Thyroid gland (tissue), 4 donors: ENCODE measurements around the gene ASB2. TPM values are rescaled to one million over a fixed set of nuclear protein-coding genes. Genes with fewer than 3 reads are reported as not detected.
A peak's percentile ranks its signal among the peaks of the same experiment; 100 is the strongest.

Experiments used
- DNase-seq, 2 donors: peaks; one replicate each; pipeline ENCODE4 v3.0.0-alpha.2; 2019
- H3K27ac ChIP-seq, 3 donors: fragments of 200-600 bp; sonication (generic); 1 replicate in 2 of 3; 2 replicates in 1 of 3; pipeline ENCODE4 v1.5.1; 2016 to 2019; ENCODE audit warnings: mild to moderate bottlenecking in 1 of 3, moderate library complexity in 1 of 3
- H3K27me3 ChIP-seq: fragments of 200-600 bp; sonication (generic); one replicate; pipeline ENCODE4 v1.5.1; 2019
- H3K36me3 ChIP-seq, 2 donors: fragments of 200-600 bp; sonication (generic); one replicate each; pipeline ENCODE4 v1.5.1; 2016 to 2019
- H3K4me1 ChIP-seq, 2 donors: fragments of 200-600 bp; sonication (generic); one replicate each; pipeline ENCODE4 v1.5.1; 2017 to 2019
- H3K4me3 ChIP-seq, 3 donors: fragments of 200-600 bp; sonication (generic); replicated peaks in 1 of 3; 1 replicate in 2 of 3; 2 replicates in 1 of 3; pipeline ENCODE4 v1.5.1; 2016; ENCODE audit warnings: mild to moderate bottlenecking in 1 of 3
- H3K9me3 ChIP-seq: fragments of 200-600 bp; sonication (generic); one replicate; pipeline ENCODE4 v1.5.1; 2017
- CTCF ChIP-seq, 6 experiments: fragments of 200-600 bp in 3 of 6; fragments of 450-650 bp in 3 of 6; sonication (generic) in 3 of 6; IDR thresholded peaks; one replicate each; pipeline ENCODE4 v1.5.1; 2016 to 2019; ENCODE audit warnings: antibody characterized with exemption in 6 of 6, mild to moderate bottlenecking in 2 of 6, inconsistent platforms in 1 of 6, moderate library complexity in 1 of 6
- POLR2A ChIP-seq, 2 donors: fragments of 450-650 bp; IDR thresholded peaks; one replicate each; pipeline ENCODE4 v1.6.1; 2017; ENCODE audit warnings: antibody characterized with exemption in 2 of 2, mild to moderate bottlenecking in 2 of 2, moderate library complexity in 1 of 2
- WGBS, 2 donors: methylation state at CpG; one replicate each; pipeline ENCODE4 v1.1.5; 2017; 5-methylcytosine and 5-hydroxymethylcytosine counted together
- intact Hi-C: fragments of 100-400 bp; cut with DNase I; formaldehyde crosslinking; loops from one replicate; pipeline ENCODE4 v1.15.1; 2023
- total RNA-seq, 4 donors: library from RNA; depleted of rRNA; stranded (reverse); fragments of >200 nt; gene quantifications; one replicate each; pipeline ENCODE4 v1.2.3, GENCODE V29; 2016

The ASB2 gene
- total RNA-seq, 4 donors from 2014 or later: 0.67 to 3.8 (median 0.79) TPM; not detected in 1

- Histone ChIP-seq H3K9me3 (no peaks in the 10 kb centered on the region), H3K4me1 (peaks cover 0 to 4% of the 10 kb centered on the region in 2 donors), H3K4me3 (no peak overlapping the region), H3K36me3 (no peaks in the 10 kb centered on the region), H3K27me3 (no peaks in the 10 kb centered on the region), H3K27ac (no peak overlapping the region)
- 44 to 58% methylated on average over 9 of the region's 9 CpGs for WGBS, 2 donors
- intact Hi-C loops: no loop called here
- DNase-seq: peak in 1 of 2 donors; percentile 14
- TF ChIP-seq CTCF (IDR thresholded peaks at IDR 0.05): no peak
- no peak for TF ChIP-seq POLR2A (IDR thresholded peaks at IDR 0.05)
These were observed 5.8 kb downstream of the ASB2 start for GRCh38 chr14:93970585-93970964.

DNA sequence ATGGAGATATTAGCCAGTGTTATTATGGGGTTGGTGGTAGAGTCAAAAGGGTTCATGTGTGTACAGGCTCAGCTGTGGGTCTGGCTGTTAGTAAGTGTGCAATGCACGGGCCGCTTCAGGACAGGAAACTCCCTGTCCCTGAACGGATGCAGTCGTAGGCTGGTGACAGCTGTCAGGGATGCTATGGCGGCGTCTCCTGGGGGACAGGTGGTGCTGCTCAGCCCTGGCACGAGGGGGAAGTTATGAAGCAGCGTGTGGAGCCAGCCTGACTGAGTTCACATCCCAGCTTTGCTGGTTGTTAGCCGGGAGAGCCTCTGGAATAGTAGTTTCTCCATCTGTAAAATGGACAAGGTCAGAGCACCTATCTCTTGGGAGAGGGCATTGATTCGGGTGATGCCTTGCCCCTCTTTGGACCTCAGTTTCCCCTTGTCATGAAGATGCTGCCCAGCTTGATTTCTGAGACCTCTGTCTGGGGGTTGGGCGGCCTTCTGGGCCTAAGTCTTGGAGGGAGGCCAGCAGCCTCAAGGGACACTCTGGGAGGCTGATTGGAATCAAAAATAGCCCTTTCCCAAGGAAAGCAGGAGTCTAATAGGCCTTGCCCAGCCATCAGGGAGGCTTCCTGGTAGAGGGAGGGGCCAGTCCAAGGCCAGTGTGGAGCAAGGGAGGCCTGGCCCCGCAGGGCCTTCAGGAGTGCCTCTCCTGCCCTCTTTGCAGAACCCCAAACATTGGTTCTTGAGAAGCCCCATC lies 7.1 kb downstream of the ASB2 start:
- H3K4me3 ChIP-seq: no peak overlapping the region
- TF ChIP-seq POLR2A (IDR thresholded peaks at IDR 0.05) (no peak), CTCF (IDR thresholded peaks at IDR 0.05) (no peak)
- DNase-seq: no peak
- no peak overlapping the region for H3K27ac ChIP-seq
- 88 to 91% methylated on average over 12 of the region's 12 CpGs for WGBS, 2 donors
- H3K9me3 ChIP-seq: no peaks in the 10 kb centered on the region
- H3K36me3 ChIP-seq: no peaks in the 10 kb centered on the region
- intact Hi-C loops: no loop called here
- peaks cover 0 to 4% of the 10 kb centered on the region in 2 donors for H3K4me1 ChIP-seq
- no peaks in the 10 kb centered on the region for H3K27me3 ChIP-seq

GRCh38 chr14:93967637-93968250 lies 8.6 kb downstream of the ASB2 start:
- 71 to 80% methylated on average over 10 of the region's 10 CpGs for WGBS, 2 donors
- H3K27ac ChIP-seq: no peak overlapping the region
- no peaks in the 10 kb centered on the region for H3K27me3 ChIP-seq
- no peak overlapping the region for H3K4me3 ChIP-seq
- H3K4me1 ChIP-seq: peaks cover 0 to 4% of the 10 kb centered on the region in 2 donors
- TF ChIP-seq CTCF (IDR thresholded peaks at IDR 0.05): no peak
- no peak for TF ChIP-seq POLR2A (IDR thresholded peaks at IDR 0.05)
- intact Hi-C loops: no loop called here
- no peaks in the 10 kb centered on the region for H3K9me3 ChIP-seq
- no peaks in the 10 kb centered on the region for H3K36me3 ChIP-seq
- no peak for DNase-seq

DNA sequence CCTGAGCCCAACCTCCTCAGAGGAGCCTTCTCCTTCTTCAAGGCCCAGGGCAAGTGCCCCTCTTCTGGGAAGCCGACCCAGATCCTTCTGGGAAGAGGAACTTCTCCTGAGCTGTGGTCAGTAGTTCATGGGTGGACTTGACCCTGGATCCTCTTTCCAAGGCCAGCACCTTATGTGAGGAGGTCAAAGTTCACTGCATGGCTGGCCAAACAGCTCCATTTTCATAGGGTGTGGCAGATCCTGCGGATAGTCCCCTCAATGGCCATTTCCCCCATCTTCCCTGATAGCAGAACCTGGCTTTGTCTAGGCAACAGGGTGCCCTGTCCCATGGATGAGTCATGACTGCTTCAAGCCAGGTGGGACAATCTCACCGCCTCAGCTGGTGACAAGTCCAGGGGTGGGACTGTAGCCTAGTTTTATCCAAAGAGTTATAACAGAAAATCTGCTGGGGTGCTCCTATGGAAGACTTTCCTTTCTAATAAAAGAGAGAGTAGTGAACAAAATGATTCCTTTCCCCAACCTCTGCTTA lies 10.4 kb downstream of the ASB2 start:
- DNase-seq: no peak
- WGBS, 2 donors: 91 to 100% methylated on average over 3 of the region's 3 CpGs
- Histone ChIP-seq H3K27me3 (no peaks in the 10 kb centered on the region), H3K4me1 (peaks cover 0 to 4% of the 10 kb centered on the region in 2 donors), H3K27ac (peak overlapping the region in 1 of 3 donors; percentile 12), H3K4me3 (no peak overlapping the region), H3K9me3 (no peaks in the 10 kb centered on the region), H3K36me3 (no peaks in the 10 kb centered on the region)
- intact Hi-C loops: no loop called here
- TF ChIP-seq POLR2A (IDR thresholded peaks at IDR 0.05) (no peak), CTCF (IDR thresholded peaks at IDR 0.05) (no peak)

DNA sequence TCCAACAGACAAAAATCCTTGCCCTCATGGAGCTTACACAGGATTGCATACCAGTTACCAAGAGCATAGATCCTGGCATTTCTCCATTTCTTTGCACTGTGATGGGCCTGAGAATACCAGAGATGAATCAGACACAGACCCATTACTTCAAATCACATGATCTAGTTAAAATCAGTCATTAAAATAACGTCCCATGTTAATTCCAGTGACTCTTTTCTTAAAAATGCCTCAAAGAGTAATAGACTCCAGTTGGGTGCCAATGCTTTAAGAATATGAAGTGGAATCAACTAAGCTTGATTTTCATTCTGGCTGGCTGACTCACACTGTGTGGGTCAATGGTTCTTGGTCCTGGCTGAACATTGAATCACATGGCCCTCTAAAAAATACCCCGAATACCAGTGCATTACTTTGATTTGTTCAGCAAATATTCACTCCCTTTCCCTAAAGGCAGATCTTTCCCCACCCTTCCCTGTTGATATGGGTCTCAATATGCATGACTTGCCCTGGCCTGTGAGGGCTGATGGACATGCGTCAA lies 11.0 kb downstream of the ASB2 start:
- no peak for TF ChIP-seq POLR2A (IDR thresholded peaks at IDR 0.05)
- no peak for TF ChIP-seq CTCF (IDR thresholded peaks at IDR 0.05)
- Histone ChIP-seq H3K27ac (peak overlapping the region in 1 of 3 donors; percentile 12), H3K4me1 (peaks cover 0 to 4% of the 10 kb centered on the region in 2 donors), H3K36me3 (no peaks in the 10 kb centered on the region), H3K27me3 (no peaks in the 10 kb centered on the region), H3K9me3 (no peaks in the 10 kb centered on the region), H3K4me3 (no peak overlapping the region)
- intact Hi-C loops: no loop called here
- 62 to 74% methylated on average over 3 of the region's 3 CpGs for WGBS, 2 donors
- DNase-seq: no peak
